HepG2 (cell line): ENCODE measurements around the gene TFAP2D. TPM values are rescaled to one million over a fixed set of nuclear protein-coding genes. Genes with fewer than 3 reads are reported as not detected.

Source experiments
- ATAC-seq: fragments of 200-7000 bp; cut with Tn5 transposase; 3 replicates; pipeline ENCODE4 v1.9.1; 2020; ENCODE audit warnings: mild to moderate bottlenecking, moderate library complexity
- BruUV-seq: library from RNA; stranded (reverse); fragments of 400-500 nt; replicated peaks from 2 replicates; lab custom pipeline; 2021; lab: Mats Ljungman, UMichigan
- CTCF ChIA-PET: fragments of 300-600 bp; formaldehyde crosslinking; extraction: SDS; loops from one replicate; lab custom pipeline; 2021; ENCODE audit warnings: low total read pairs, inconsistent platforms, low intra/inter-chr PET ratio; lab: Yijun Ruan, JAX
- POLR2A ChIA-PET: fragments of 350-600 bp; sonication (Branson Sonifier 250); formaldehyde crosslinking; loops from one replicate; lab custom pipeline; 2020; ENCODE audit warnings: antibody characterized with exemption, inconsistent platforms; lab: Yijun Ruan, JAX
- DNase-seq: peaks from one replicate; pipeline ENCODE4 v3.0.0-alpha.2; 2015; ENCODE audit warnings: low spot score
- FAIRE-seq: peaks from 3 replicates; lab custom pipeline; 2011; peaks lifted over from hg19 to GRCh38; lab: Jason Lieb, UNC
- H2AFZ ChIP-seq: one replicate; pipeline ENCODE4 v1.6.1; 2011; ENCODE audit warnings: low read length, inconsistent platforms
- H3K27ac ChIP-seq: fragments of 300-600 bp; 3 replicates; pipeline ENCODE4 v1.8.0; 2011; ENCODE audit warnings: mixed run types, mild to moderate bottlenecking, mixed read lengths, low read length, inconsistent platforms; ENCODE audit not compliant: insufficient read depth; ENCODE audit errors: extremely low read length
- H3K27me3 ChIP-seq, 2 experiments: fragments of 200-600 bp in 1 of 2; 2 replicates in 1 of 2; 3 replicates in 1 of 2; pipeline versions ENCODE4 v1.6.0 to v1.8.0; 2011; ENCODE audit warnings: low read length in 2 of 2, mild to moderate bottlenecking in 2 of 2, moderate library complexity in 2 of 2, inconsistent platforms in 1 of 2; ENCODE audit not compliant: insufficient read depth in 2 of 2, control insufficient read depth in 1 of 2
- H3K36me3 ChIP-seq, 2 experiments: fragments of 200-600 bp in 1 of 2; replicated peaks in 1 of 2; 2 replicates in 1 of 2; 3 replicates in 1 of 2; pipeline versions ENCODE4 v1.5.1 to v1.8.0; 2011; ENCODE audit warnings: low read length in 2 of 2, inconsistent platforms in 1 of 2; ENCODE audit not compliant: insufficient read depth in 2 of 2, control insufficient read depth in 1 of 2
- H3K4me1 ChIP-seq: 2 replicates; pipeline ENCODE4 v1.5.1; 2012; ENCODE audit warnings: low read length, inconsistent platforms; ENCODE audit not compliant: insufficient read depth
- H3K4me2 ChIP-seq: 2 replicates; pipeline ENCODE4 v1.6.0; 2011; ENCODE audit warnings: low read depth, low read length, inconsistent platforms
- H3K4me3 ChIP-seq, 3 experiments: fragments of 200-600 bp in 1 of 3; sonication (generic), shearing (Covaris generic) in 1 of 3; replicated peaks in 1 of 3; 2 replicates each; pipeline ENCODE4 v1.5.1; 2011 to 2016; ENCODE audit warnings: low read length in 3 of 3, inconsistent platforms in 2 of 3, low read depth in 2 of 3, mild to moderate bottlenecking in 2 of 3, control low read depth in 1 of 3, mixed read lengths in 1 of 3; ENCODE audit not compliant: insufficient read depth in 1 of 3
- H3K79me2 ChIP-seq: one replicate; pipeline ENCODE4 v1.6.1; 2011; ENCODE audit warnings: low read length, inconsistent platforms; ENCODE audit not compliant: insufficient read depth
- H3K9ac ChIP-seq: 2 replicates; pipeline ENCODE4 v1.6.0; 2011; ENCODE audit warnings: mild to moderate bottlenecking, low read depth, low read length, inconsistent platforms; ENCODE audit not compliant: insufficient read depth
- H3K9me3 ChIP-seq: 2 replicates; pipeline ENCODE4 v1.5.1; 2012; ENCODE audit warnings: mild to moderate bottlenecking, low read length
- H4K20me1 ChIP-seq: 2 replicates; pipeline ENCODE4 v1.6.0; 2011; ENCODE audit warnings: inconsistent platforms, mild to moderate bottlenecking, low read length, moderate library complexity; ENCODE audit not compliant: insufficient read depth
- HCFC1 ChIP-seq: fragments of 150-350 bp; IDR thresholded peaks from 2 replicates; pipeline ENCODE4 v1.6.1; 2014; ENCODE audit warnings: low read depth, low read length
- NFYB ChIP-seq: sonication (generic); formaldehyde crosslinking; IDR thresholded peaks from 2 replicates; pipeline ENCODE4 v1.4.0; 2020; ENCODE audit warnings: missing genetic modification reagents
- NR1H2 ChIP-seq: sonication (generic); formaldehyde crosslinking; IDR thresholded peaks from 2 replicates; pipeline ENCODE4 v1.8.1; 2022; ENCODE audit warnings: low read depth, missing genetic modification reagents, borderline replicate concordance
- WIZ ChIP-seq: sonication (generic); formaldehyde crosslinking; IDR thresholded peaks from 2 replicates; pipeline ENCODE4 v1.5.1; 2020; ENCODE audit warnings: mild to moderate bottlenecking, missing genetic modification reagents
- YEATS2 ChIP-seq: sonication (generic); formaldehyde crosslinking; IDR thresholded peaks from 2 replicates; pipeline ENCODE4 v1.4.0; 2020; ENCODE audit warnings: missing genetic modification reagents, borderline replicate concordance
- ZNF546 ChIP-seq: sonication (generic); formaldehyde crosslinking; conservative IDR thresholded peaks from 2 replicates; pipeline ENCODE4 v1.8.1; 2023; ENCODE audit warnings: mild to moderate bottlenecking, missing genetic modification reagents
- ZNF609 ChIP-seq: sonication (generic); formaldehyde crosslinking; IDR thresholded peaks from 2 replicates; pipeline ENCODE4 v1.4.0; 2020; ENCODE audit warnings: mild to moderate bottlenecking, missing genetic modification reagents, borderline replicate concordance
- ZNF672 ChIP-seq: sonication (generic); formaldehyde crosslinking; IDR thresholded peaks from 2 replicates; pipeline ENCODE4 v1.8.1; 2022; ENCODE audit warnings: missing genetic modification reagents
- WGBS: methylation state at CpG from one replicate; pipeline ENCODE4 v1.1.6; 2017; ENCODE audit warnings: low lambda C conversion rate; 5-methylcytosine and 5-hydroxymethylcytosine counted together
- in situ Hi-C: cut with HindIII; loops from 2 replicates; pipeline ENCODE4 v1.10.0; 2017; ENCODE audit warnings: low pct_unique_long_range_greater_than_20kb; ENCODE audit not compliant: extremely low pct_ligation_motif_present
- intact Hi-C: fragments of 100-400 bp; cut with micrococcal nuclease; formaldehyde crosslinking; loops from one replicate; pipeline ENCODE4 v1.10.0; 2022; ENCODE audit not compliant: unreplicated experiment
- polyA plus RNA-seq, 8 experiments: library from polyadenylated mRNA; depleted of rRNA in 3 of 8; stranded (reverse) in 7 of 8; unstranded in 1 of 8; fragments of >200 nt; fragmentation: Illumina TruSeq in 4 of 8; extraction: Trizol in 4 of 8; gene quantifications; 2 replicates each; pipeline versions ENCODE4 v1.2.1 to v1.2.3, GENCODE V29; 2011 to 2016; ENCODE audit warnings: low read depth in 4 of 8, missing spikeins in 1 of 8, mixed read lengths in 1 of 8; ENCODE audit not compliant: insufficient read depth in 1 of 8
- total RNA-seq, 5 experiments: library from RNA; depleted of rRNA; stranded (reverse); fragments of >200 nt; fragmentation: Illumina TruSeq; extraction: Trizol; gene quantifications; 2 replicates each; pipeline ENCODE4 v1.2.3, GENCODE V29; 2016; ENCODE audit warnings: low read depth in 1 of 5

The TFAP2D gene
- total and polyA plus RNA-seq, 2 of the 13 experiments (the other 11 are each of a cell fraction or from before 2014, with no cell fraction given) = not detected

GRCh38 chr6:50720623-50721022, 7.3 kb downstream of the TFAP2D start (continued):
- TF ChIP-seq ZNF609 (CRISPR knock-in tag) (no peak), HCFC1 (no peak), NR1H2 (CRISPR knock-in tag) (no peak)

DNA sequence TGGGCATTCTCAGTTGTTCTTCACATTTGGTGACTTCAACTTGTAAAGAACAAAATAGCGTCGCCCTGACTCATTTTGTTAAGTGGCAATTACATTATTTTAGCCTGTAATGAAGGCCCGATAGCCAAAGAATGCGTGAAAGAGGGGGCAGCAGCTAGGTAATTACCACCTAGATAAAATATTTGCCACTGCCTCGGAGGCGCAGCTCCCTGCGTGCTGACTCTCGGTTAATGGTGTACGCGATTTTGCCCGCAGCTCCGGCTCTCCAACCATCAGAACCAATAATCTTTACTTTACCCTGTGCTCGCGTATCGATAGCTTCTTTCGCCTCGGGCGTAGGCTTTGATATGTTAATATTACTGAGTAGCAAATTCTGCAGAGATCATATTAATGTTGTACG, 8.7 kb downstream of the TFAP2D start:
- WGBS = 3% methylated on average over 19 of the region's 19 CpGs
- CTCF ChIA-PET = no interaction called here
- Histone ChIP-seq H3K4me3 (no peak overlapping the region), H3K79me2 (no peaks in the 10 kb centered on the region), H3K27me3 (peaks cover 0 to 16% of the 10 kb centered on the region in 2 experiments; a peak in 2 of 5 replicates), H4K20me1 (no peaks in the 10 kb centered on the region; the same call in 1 of the 2 replicates), H3K9me3 (no peaks in the 10 kb centered on the region), H3K9ac (no peak overlapping the region), H3K36me3 (no peaks in the 10 kb centered on the region), H3K4me2 (no peak overlapping the region), H2AFZ (no peak overlapping the region), H3K4me1 (no peaks in the 10 kb centered on the region), H3K27ac (no peak overlapping the region)
- no peak for DNase-seq
- POLR2A ChIA-PET = no interaction called here
- ATAC-seq = no peak
- BruUV-seq = no TSS peak
- no peak for TF ChIP-seq YEATS2 (CRISPR knock-in tag)
- no peak for TF ChIP-seq WIZ (CRISPR knock-in tag)
- no peak for TF ChIP-seq ZNF546 (CRISPR knock-in tag)
- TF ChIP-seq ZNF672 (CRISPR knock-in tag) = no peak
- no peak for TF ChIP-seq NFYB (CRISPR knock-in tag)
- intact Hi-C loops = no loop called here
- FAIRE-seq = no peak
- in situ Hi-C loops = no loop called here
